ENCODE measurements around the gene RNF157. TPM values are rescaled to one million over a fixed set of nuclear protein-coding genes. Genes with fewer than 3 reads are reported as not detected.

The RNF157 gene
- total and polyA plus RNA-seq, 9 of the 15 experiments (the other 6 are each of a cell fraction or from before 2014, with no cell fraction given): 8.1 to 31.7 (median 20.8) TPM

GRCh38 chr17:76240461-76241203 lies at the start of gene RNF157 (continued):
- TF ChIP-seq MGA (IDR thresholded peaks at IDR 0.05): peak; percentile 83
- peak; percentile 37 for TF ChIP-seq SP2 (IDR thresholded peaks at IDR 0.05; ENCODE audit: extremely low read depth, low read depth, low read length, poor library complexity, severe bottlenecking)
